C4-2B (cell line): Measurements from ENCODE around the gene GRM7.

ENCODE experiments used
- ZFX ChIP-seq: fragments of 450-650 bp; IDR thresholded peaks from 2 replicates; pipeline ENCODE4 v1.6.1; 2017
- TF ChIP-seq, protein P1 (sequence below): fragments of 450-650 bp; conservative IDR thresholded peaks from 2 replicates; pipeline ENCODE4 v1.5.1; 2017; ENCODE audit warnings: mild to moderate bottlenecking

DNA sequence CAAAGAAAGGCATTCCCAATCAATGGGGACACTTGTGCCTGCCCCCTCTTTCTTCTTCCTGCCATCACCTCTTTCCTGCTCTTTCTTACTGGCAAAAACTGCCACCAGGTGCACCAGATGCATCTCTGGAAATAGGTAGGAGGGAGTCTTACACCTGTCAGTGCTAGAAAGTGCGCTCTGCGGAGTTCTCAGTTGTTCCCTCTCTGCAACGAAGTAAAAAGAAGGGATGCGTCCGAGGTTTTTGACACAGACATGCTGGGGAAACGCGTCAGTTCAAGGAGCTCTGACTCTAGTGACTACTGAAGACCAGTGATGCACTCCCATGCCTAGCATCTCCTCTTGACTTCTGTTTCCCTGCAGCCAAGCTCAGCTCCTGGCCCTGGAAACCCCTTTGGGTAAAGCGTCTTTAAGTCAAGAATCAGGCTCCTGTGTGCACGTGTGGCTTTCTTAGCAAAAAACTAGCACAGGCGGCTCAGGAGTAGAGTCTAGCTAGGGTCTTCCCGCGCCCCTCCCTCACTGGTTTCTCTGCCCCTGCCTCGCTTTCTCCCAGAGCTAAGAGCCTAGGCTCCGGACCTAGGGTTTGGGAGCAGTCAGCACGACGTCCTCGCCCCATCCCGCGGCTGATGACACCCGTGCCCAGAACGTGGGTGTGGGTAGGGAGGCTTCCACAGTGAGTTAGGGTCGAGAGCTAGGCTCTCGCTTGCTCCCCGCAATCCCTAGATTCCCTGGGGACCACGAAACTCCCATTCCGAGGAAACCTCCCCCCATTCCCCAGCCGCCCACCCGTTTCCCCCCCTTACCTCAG lies 564 bp upstream of the GRM7 start:
- TF ChIP-seq ZFX, result no peak
- TF ChIP-seq, protein P1, sequence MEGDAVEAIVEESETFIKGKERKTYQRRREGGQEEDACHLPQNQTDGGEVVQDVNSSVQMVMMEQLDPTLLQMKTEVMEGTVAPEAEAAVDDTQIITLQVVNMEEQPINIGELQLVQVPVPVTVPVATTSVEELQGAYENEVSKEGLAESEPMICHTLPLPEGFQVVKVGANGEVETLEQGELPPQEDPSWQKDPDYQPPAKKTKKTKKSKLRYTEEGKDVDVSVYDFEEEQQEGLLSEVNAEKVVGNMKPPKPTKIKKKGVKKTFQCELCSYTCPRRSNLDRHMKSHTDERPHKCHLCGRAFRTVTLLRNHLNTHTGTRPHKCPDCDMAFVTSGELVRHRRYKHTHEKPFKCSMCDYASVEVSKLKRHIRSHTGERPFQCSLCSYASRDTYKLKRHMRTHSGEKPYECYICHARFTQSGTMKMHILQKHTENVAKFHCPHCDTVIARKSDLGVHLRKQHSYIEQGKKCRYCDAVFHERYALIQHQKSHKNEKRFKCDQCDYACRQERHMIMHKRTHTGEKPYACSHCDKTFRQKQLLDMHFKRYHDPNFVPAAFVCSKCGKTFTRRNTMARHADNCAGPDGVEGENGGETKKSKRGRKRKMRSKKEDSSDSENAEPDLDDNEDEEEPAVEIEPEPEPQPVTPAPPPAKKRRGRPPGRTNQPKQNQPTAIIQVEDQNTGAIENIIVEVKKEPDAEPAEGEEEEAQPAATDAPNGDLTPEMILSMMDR, result no peak
